Activated CD4-positive, alpha-beta memory T cell treated with anti-CD3 and anti-CD28 coated beads for 36 hours (primary cell): ENCODE results near the gene CCDC91. TPM values are rescaled to one million over a fixed set of nuclear protein-coding genes. Genes with fewer than 3 reads are reported as not detected.
"Not testable (repeated sequence)": the region's sequence is repeated elsewhere in the genome, so short reads cannot be mapped to it uniquely, and the experiment has no call there.

Experiments
- CTCF ChIA-PET: fragments of 350-600 bp; sonication (Branson Sonifier 250); formaldehyde crosslinking; loops from one replicate; lab custom pipeline; 2021; ENCODE audit warnings: antibody characterized with exemption, inconsistent platforms; lab: Charles Lee
- POLR2A ChIA-PET: fragments of 350-600 bp; sonication (Branson Sonifier 250); formaldehyde crosslinking; loops from one replicate; lab custom pipeline; 2021; ENCODE audit warnings: antibody characterized with exemption; lab: Charles Lee
- DNase-seq: peaks from one replicate; pipeline ENCODE4 v3.0.0-alpha.2; 2020
- H3K27ac Mint-ChIP-seq: one replicate; pipeline ENCODE4 v1.8.0; 2021; ENCODE audit warnings: mixed read lengths
- H3K27me3 Mint-ChIP-seq: one replicate; pipeline ENCODE4 v1.8.0; 2021; ENCODE audit warnings: mixed read lengths
- H3K36me3 Mint-ChIP-seq: one replicate; pipeline ENCODE4 v1.8.0; 2021; ENCODE audit warnings: mixed read lengths
- H3K4me1 Mint-ChIP-seq: one replicate; pipeline ENCODE4 v1.8.0; 2021; ENCODE audit warnings: low read depth, mixed read lengths
- H3K4me3 Mint-ChIP-seq: one replicate; pipeline ENCODE4 v1.8.0; 2021; ENCODE audit warnings: mild to moderate bottlenecking, mixed read lengths
- H3K9me3 Mint-ChIP-seq: one replicate; pipeline ENCODE4 v1.8.0; 2021; ENCODE audit warnings: mixed read lengths
- intact Hi-C: fragments of 100-400 bp; cut with micrococcal nuclease; formaldehyde crosslinking; loops from one replicate; pipeline ENCODE4 v1.15.1; 2023
- total RNA-seq, 2 experiments: library from RNA; stranded (reverse); gene quantifications; one replicate each; pipeline ENCODE4 v1.2.3, GENCODE V29; 2021

Gene CCDC91
- total RNA-seq, 2 experiments from 2014 or later: 16.5 to 19.7 TPM

DNA sequence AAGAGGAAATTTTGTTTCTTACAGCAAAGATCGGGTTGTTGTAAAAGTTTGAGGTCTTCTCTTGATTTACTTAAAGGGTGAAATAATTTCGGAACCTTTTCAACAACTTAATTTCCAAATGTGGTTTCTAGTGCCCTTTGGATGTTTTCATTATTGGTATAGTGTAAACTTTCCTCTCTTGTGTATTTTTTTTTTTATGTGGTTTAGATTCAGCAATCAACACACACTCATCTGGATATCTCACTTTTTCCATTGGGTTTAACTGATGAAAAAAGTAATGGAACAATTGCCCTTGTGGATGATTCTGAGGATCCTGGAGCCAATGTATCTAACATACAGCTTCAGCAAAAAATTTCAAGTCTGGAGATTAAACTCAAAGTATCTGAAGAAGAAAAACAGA lies 116.3 kb downstream of the CCDC91 start:
- Mint-ChIP-seq H3K4me3 (no peak overlapping the region), H3K36me3 (peaks cover 37% of the 10 kb centered on the region), H3K9me3 (no peaks in the 10 kb centered on the region), H3K27ac (no peak overlapping the region), H3K4me1 (peaks cover 6% of the 10 kb centered on the region), H3K27me3 (no peaks in the 10 kb centered on the region)
- CTCF ChIA-PET: no interaction called here
- POLR2A ChIA-PET: no interaction called here
- intact Hi-C loops: no loop called here
- no peak for DNase-seq

DNA sequence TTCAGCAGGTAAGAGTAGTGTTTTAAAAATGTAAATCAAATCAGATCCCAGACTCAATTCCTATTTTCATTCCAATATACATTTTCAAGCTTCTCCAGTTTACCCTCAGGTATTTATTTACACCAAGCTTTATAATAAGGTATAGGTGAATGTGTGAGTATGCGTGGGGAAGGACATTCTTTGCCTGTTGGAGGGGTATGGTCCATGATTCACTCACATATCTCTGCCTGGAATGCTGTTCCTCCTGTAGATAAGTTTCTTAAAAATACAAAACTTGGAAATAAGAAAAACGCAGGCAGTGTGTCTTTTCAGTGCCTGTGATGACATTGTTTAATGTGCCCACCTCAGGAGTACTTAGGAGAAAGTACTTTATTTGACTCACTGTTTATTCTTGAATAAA lies 118.6 kb downstream of the CCDC91 start:
- Mint-ChIP-seq H3K9me3 (no peaks in the 10 kb centered on the region), H3K27ac (no peak overlapping the region), H3K27me3 (no peaks in the 10 kb centered on the region), H3K36me3 (peaks cover 51% of the 10 kb centered on the region), H3K4me1 (peaks cover 3% of the 10 kb centered on the region), H3K4me3 (no peak overlapping the region)
- no peak for DNase-seq
- CTCF ChIA-PET: no interaction called here
- POLR2A ChIA-PET: no interaction called here
- intact Hi-C loops: no loop called here

DNA sequence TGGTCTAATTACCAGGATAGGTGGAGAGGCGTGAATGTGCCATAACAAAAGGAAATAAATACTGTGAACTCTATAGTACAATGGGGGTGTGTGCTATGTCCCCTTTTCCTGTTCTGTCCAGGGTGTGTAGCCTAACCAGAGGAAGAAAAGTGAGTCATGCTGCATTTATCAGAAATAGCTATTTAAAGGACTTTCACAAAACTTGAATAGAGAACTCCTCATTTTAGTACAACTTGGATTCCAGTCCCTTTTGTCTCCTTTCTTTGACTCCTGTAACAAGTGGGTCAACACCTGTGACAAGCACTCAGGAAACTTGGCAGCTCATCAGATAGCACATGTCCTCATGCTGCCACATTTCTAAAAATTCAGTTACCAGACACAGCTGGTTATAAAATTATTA lies 123.4 kb downstream of the CCDC91 start:
- H3K36me3 Mint-ChIP-seq: peaks cover 59% of the 10 kb centered on the region

DNA sequence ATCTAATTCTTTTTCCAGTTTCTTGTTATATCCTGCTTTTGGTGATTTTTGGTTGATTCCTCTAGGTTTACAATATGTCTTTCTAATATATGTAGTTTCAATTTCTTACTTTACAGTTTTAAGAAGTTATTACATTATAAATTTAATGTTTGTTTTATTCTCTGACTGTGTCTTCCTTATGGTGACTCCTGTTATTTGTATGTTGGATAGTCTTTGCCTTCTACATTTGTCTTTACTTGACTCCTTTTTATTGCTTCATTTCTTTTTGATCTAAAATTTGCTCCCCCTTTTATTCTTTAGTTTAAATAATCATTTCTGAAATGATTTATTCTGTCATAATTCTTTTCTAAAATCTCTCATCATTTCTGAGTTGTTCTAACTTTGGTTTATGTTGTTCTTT lies 125.8 kb downstream of the CCDC91 start:
- Mint-ChIP-seq H3K27me3 (no peaks in the 10 kb centered on the region), H3K9me3 (peaks cover 10% of the 10 kb centered on the region), H3K4me3 (no peak overlapping the region), H3K4me1 (no peaks in the 10 kb centered on the region), H3K36me3 (peaks cover 48% of the 10 kb centered on the region), H3K27ac (no peak overlapping the region)
- no peak for DNase-seq
- ChIA-PET POLR2A (no interaction called here), CTCF (no interaction called here)
- intact Hi-C loops: no loop called here

More for the DNA sequence above, 123.4 kb downstream of the CCDC91 start:
- Mint-ChIP-seq H3K4me3 (no peak overlapping the region), H3K27ac (no peak overlapping the region), H3K27me3 (no peaks in the 10 kb centered on the region), H3K4me1 (no peaks in the 10 kb centered on the region), H3K9me3 (peaks cover 10% of the 10 kb centered on the region)
- POLR2A ChIA-PET: no interaction called here
- no peak for DNase-seq
- intact Hi-C loops: no loop called here
- CTCF ChIA-PET: interaction anchor here (0.6 kb wide), 1 partner anchor 1121 kb away, joined by 5 read pairs; no protein-coding TSS in a partner anchor

DNA sequence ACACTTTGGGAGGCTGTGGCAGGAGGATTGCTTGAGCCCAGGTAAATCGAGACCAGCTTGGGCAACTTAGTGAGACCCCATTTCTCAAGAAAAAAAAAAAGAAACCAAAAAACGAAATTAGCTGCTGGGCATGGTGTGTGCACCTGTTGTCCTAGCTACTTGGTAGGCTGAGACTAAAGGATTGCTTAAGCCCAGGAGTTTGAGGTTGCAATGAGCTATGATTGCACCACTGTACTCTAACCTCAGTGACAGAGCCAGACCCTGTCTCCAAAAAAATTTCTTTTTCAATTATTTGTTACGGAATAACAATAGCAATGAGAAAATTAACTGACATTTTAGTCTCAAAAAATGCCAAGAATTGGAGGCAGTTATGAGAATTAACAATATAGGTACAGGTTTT lies 128.0 kb downstream of the CCDC91 start:
- ChIA-PET POLR2A (no interaction called here), CTCF (no interaction called here)
- Mint-ChIP-seq H3K4me3 (no peak overlapping the region), H3K9me3 (peaks cover 10% of the 10 kb centered on the region), H3K27me3 (no peaks in the 10 kb centered on the region), H3K27ac (no peak overlapping the region), H3K36me3 (peaks cover 38% of the 10 kb centered on the region), H3K4me1 (no peaks in the 10 kb centered on the region)
- no peak for DNase-seq
- intact Hi-C loops: no loop called here

DNA sequence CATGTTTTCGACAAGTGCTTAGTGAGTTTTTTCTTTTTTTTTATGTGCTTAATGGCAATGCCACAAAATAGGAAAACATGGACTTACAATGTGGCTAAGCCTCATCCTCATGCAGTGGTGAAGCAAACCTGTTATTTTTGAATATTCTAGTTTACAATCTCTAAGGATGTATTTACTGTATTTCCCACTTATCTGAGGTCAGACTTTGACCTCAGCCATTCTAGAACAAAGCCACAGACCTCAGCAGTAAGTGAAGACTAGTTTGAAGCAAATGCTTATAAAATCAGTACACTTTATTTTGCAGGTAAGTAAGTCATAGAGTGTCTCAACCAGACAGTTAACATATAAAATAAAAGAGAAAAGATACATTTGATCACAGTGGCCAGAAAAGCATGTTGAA lies 130.1 kb downstream of the CCDC91 start:
- no peak for DNase-seq
- Mint-ChIP-seq H3K27me3 (no peaks in the 10 kb centered on the region), H3K9me3 (peaks cover 10% of the 10 kb centered on the region), H3K4me1 (no peaks in the 10 kb centered on the region), H3K27ac (no peak overlapping the region), H3K36me3 (peaks cover 21% of the 10 kb centered on the region), H3K4me3 (no peak overlapping the region)
- intact Hi-C loops: no loop called here
- ChIA-PET CTCF (no interaction called here), POLR2A (no interaction called here)

DNA sequence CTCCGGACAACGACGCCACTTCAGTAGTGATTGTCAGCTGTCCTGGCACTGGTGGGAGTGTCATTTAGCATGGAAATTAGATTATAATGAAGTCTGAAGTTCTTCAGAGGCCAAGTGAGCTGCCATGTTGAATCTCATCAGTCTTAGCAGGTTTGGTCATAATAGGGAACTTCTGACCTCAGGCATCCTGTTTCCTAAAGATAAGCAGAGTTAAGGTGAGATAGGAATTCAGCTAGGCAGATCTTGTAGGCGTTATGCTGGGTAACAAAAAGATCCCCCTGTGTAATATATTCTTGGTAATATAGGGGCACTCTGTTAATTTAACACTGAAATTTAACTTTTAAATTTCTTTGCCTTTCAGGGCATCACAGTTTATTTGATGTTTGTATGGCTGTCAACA lies 137.5 kb downstream of the CCDC91 start:
- ChIA-PET POLR2A (no interaction called here), CTCF (no interaction called here)
- Mint-ChIP-seq H3K4me3 (no peak overlapping the region), H3K4me1 (no peaks in the 10 kb centered on the region), H3K27ac (no peak overlapping the region), H3K9me3 (peaks cover 17% of the 10 kb centered on the region), H3K36me3 (peaks cover 32% of the 10 kb centered on the region), H3K27me3 (no peaks in the 10 kb centered on the region)
- DNase-seq: no peak
- intact Hi-C loops: no loop called here

DNA sequence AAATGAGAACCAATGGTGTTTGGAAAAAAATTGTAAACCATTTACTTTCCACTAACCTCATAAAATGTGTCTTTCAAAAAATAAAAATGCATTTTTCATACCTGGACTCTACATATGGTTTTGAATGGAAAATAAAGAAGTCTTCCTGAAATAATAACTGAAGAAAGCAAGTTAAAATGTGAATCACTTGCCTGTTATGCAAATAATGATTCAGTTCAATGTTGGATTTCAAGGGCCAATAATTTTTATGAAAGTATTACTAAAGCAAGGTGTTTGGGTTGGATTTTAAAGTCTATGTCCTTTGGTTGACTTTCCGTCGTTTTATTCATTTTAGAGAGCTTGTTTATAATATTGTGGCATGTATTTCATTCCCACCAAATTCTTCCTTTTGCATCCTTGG lies 138.7 kb downstream of the CCDC91 start:
- intact Hi-C loops: no loop called here
- H3K36me3 Mint-ChIP-seq: peaks cover 32% of the 10 kb centered on the region
- CTCF ChIA-PET: no interaction called here

DNA sequence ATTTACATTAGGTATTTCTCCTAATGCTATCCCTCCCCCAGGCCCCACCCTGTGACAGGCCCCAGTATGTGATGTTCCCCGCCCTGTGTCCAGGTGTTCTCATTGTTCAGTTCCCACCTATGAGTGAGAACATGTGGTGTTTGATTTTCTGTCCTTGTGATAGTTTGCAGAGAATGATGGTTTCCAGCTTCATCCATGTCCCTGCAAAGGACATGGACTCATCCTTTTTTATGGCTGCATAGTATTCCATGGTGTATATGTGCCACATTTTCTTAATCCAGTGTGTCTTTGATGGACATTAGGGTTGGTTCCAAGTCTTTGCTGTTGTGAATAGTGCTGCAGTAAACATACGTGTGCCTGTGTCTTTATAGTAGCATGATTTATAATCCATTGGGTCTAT lies 139.5 kb downstream of the CCDC91 start:
- DNase-seq, H3K4me1 Mint-ChIP-seq, H3K27me3 Mint-ChIP-seq, CTCF ChIA-PET, H3K27ac Mint-ChIP-seq, H3K4me3 Mint-ChIP-seq, intact Hi-C loops, POLR2A ChIA-PET: not testable (repeated sequence)
- Mint-ChIP-seq H3K9me3 (peaks cover 17% of the 10 kb centered on the region), H3K36me3 (peaks cover 32% of the 10 kb centered on the region)

More for the DNA sequence above, 138.7 kb downstream of the CCDC91 start:
- POLR2A ChIA-PET: no interaction called here
- Mint-ChIP-seq H3K27ac (no peak overlapping the region), H3K4me1 (no peaks in the 10 kb centered on the region), H3K27me3 (no peaks in the 10 kb centered on the region), H3K4me3 (no peak overlapping the region), H3K9me3 (peaks cover 17% of the 10 kb centered on the region)
- DNase-seq: no peak

DNA sequence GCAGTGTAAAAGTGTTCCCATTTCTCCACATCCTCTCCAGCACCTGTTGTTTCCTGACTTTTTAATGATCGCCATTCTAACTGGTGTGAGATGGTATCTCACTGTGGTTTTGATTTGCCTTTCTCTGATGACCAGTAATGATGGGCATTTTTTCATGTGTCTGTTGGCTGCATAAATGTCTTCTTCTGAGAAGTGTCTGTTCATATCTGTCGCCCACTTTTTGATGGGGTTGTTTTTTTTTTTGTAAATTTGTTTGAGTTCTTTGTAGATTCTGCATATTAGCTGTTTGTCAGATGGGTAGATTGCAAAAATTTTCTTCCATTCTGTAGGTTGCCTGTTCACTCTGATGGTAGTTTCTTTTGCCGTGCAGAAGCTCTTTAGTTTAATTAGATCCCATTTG lies 140.0 kb downstream of the CCDC91 start:
- H3K27ac Mint-ChIP-seq, H3K27me3 Mint-ChIP-seq, H3K4me3 Mint-ChIP-seq, intact Hi-C loops, POLR2A ChIA-PET, DNase-seq, CTCF ChIA-PET, H3K4me1 Mint-ChIP-seq: not testable (repeated sequence)
- Mint-ChIP-seq H3K9me3 (peaks cover 17% of the 10 kb centered on the region), H3K36me3 (peaks cover 32% of the 10 kb centered on the region)

DNA sequence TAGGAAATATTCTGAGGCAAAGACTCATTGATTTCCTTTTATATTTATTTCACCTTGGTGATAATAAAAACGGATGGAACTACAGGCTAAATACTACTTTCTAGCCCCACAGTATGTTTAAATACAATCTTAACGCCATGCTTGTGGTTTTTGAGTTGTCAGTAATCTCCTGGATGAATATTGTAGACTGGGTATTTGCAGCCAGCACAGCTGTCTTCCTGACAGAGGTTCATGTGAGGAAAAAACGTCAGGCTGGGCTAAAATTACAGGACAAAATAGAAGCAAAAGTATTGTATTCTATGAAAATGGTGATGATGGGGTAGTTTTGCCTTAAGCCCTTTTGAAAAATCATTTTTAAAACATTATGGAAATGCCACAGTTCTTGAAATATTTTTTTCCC lies 140.9 kb downstream of the CCDC91 start:
- Mint-ChIP-seq H3K27ac (no peak overlapping the region), H3K4me3 (no peak overlapping the region), H3K27me3 (no peaks in the 10 kb centered on the region), H3K4me1 (no peaks in the 10 kb centered on the region), H3K36me3 (peaks cover 30% of the 10 kb centered on the region), H3K9me3 (peaks cover 17% of the 10 kb centered on the region)
- CTCF ChIA-PET: no interaction called here
- POLR2A ChIA-PET: no interaction called here
- no peak for DNase-seq
- intact Hi-C loops: no loop called here

DNA sequence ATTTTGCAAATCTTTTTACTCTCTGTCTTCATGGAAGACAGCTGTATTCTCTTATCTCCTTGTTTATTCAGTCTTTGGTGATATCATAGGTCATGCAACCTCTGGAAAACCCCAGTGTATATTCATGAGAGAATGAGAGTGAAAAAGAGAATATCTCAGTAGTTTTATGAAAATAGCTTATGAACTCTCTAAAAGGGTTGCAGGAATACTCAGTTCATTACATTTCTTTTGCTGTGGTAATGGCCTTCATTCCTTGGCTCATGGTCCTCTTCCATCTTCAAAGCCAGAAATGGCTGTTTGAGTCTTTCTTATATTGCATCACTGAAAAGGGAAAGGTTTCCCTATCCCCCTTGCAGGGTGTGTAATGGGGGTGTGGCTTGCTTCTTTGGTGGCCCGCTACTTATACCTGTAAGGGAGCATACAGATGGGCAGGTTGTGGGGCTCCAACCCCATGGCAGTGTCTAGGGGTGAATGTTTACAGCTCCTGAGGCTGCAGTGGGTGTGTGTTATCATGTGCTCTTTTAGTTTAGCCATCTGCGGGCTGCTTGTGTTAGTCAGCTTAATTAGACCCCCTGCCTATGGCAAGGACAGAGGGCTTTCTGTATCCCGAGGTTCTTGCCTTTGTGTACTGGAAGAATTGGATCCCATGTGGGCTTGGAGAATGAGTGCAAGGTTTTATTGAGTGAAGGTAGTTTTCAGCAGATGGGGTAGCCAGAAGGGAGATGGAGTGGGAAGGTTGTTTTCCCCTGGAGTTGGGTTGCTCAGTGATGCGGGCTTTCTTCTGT lies 150.2 kb downstream of the CCDC91 start:
- POLR2A ChIA-PET: no interaction called here
- H3K27ac Mint-ChIP-seq: no peak overlapping the region
- intact Hi-C loops: no loop called here
- no peaks in the 10 kb centered on the region for H3K9me3 Mint-ChIP-seq
- DNase-seq: no peak
- H3K4me1 Mint-ChIP-seq: peaks cover 7% of the 10 kb centered on the region
- H3K27me3 Mint-ChIP-seq: no peaks in the 10 kb centered on the region
- H3K4me3 Mint-ChIP-seq: no peak overlapping the region
- H3K36me3 Mint-ChIP-seq: peaks cover 10% of the 10 kb centered on the region
- CTCF ChIA-PET: no interaction called here

DNA sequence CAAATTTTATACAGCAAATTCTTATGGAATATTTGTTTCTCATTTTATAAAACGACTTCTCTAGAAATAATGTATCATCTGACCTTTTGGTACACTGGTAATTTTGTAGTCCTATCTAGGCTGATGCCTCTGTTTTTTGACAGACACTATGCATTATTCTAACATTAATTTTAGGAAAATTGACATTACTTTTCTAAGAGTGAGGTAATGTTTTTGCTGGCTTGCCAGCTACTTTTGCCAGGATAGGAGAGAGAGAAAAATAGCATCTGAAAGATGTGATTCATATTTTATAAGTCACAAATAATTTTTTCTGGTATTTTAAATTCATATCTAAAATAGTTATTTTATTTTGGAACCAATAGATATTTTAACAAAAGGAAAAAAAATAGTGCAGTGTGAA lies 153.5 kb downstream of the CCDC91 start:
- Mint-ChIP-seq H3K9me3 (no peaks in the 10 kb centered on the region), H3K27ac (no peak overlapping the region)

More for the DNA sequence above, 153.5 kb downstream of the CCDC91 start:
- ChIA-PET POLR2A (no interaction called here), CTCF (no interaction called here)
- no peak for DNase-seq
- intact Hi-C loops: no loop called here
- Mint-ChIP-seq H3K27me3 (no peaks in the 10 kb centered on the region), H3K4me3 (no peak overlapping the region), H3K4me1 (peaks cover 3% of the 10 kb centered on the region), H3K36me3 (peaks cover 10% of the 10 kb centered on the region)
